GM12864 (cell line): ENCODE measurements around the gene VWA8.

Experiments
- DNase-seq: peaks from one replicate; pipeline ENCODE4 v3.0.0-alpha.2; 2011; ENCODE audit warnings: low read depth
- H3K4me3 ChIP-seq: 2 replicates; pipeline ENCODE4 v1.5.1; 2011; ENCODE audit warnings: mild to moderate bottlenecking, low read depth, low read length, control low read depth
- CTCF ChIP-seq: IDR thresholded peaks from 2 replicates; pipeline ENCODE4 v1.5.1; 2011; ENCODE audit warnings: low read depth, mild to moderate bottlenecking, moderate library complexity, low read length, control low read depth, inconsistent platforms; ENCODE audit errors: missing control alignments

VWA8 gene

DNA sequence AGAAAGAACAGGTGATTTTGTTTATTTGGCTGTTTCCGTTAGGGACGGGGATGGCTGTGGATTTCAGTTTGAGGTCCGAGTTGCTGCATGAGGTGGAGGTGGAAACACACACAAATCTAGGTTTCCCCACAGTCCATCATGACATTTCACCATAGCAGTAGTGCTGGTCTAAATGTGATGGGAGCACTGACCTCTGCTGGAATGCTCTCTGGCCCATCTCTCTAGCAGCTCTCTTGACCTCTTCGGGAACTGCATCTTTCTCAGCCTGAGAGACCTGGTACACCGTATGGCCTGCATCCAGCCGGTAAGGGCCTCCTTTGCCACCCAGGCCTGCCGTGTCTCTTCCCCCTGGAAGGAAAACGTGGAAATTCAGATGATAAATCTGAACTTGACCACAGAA is 349.5 kb downstream of the VWA8 start:
- no peak for TF ChIP-seq CTCF

GRCh38 chr13:41610404-41610803 is 350.5 kb downstream of the VWA8 start:
- no peak overlapping the region for H3K4me3 ChIP-seq
- DNase-seq, result no peak
- no peak for TF ChIP-seq CTCF

More for the DNA sequence above, 349.5 kb downstream of the VWA8 start:
- H3K4me3 ChIP-seq, result no peak overlapping the region
- no peak for DNase-seq

DNA sequence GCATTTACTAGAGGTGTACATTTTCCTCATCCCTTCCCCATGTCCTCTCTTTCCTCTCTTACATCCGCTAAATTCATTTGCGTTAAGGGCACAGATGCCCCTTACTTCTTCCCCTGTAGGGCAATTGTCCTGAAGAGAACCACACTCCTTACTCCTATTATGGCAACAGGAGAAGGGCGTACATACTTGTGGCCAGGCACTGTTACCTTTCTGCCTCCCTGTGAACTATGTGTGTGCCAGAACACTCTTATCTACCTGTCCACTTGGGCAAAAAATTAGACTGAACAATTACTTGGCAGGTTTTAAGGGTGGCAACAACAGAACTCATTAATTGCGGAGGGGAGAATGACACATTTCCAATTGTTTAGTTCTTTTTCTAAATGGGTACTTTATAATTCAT is 351.1 kb downstream of the VWA8 start:
- TF ChIP-seq CTCF, result no peak
- no peak overlapping the region for H3K4me3 ChIP-seq
- no peak for DNase-seq

DNA sequence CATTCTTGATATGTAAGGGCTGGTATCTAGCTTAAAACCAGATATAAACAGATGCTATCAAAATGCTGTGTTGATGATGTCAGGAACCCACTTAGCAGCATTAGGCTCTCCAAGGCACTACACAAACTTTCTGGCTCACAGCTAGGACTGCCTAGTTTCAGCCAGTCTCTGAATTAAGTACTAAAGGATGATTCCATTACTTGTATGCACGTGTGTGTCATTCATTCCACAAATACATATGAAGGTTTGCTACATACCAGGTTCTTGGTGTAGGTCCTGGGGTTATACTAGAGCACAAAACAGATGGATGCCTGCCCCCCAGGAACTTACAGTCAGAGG is 352.1 kb downstream of the VWA8 start:
- no peak overlapping the region for H3K4me3 ChIP-seq
- DNase-seq, result no peak
- TF ChIP-seq CTCF, result no peak

GRCh38 chr13:41608111-41608838 is 352.6 kb downstream of the VWA8 start:
- no peak overlapping the region for H3K4me3 ChIP-seq
- no peak for DNase-seq
- no peak for TF ChIP-seq CTCF

- TF ChIP-seq CTCF, result no peak
- DNase-seq, result no peak
- H3K4me3 ChIP-seq, result no peak overlapping the region
Observed at GRCh38 chr13:41606646-41607045, 354.3 kb downstream of the VWA8 start.

- DNase-seq, result no peak
- TF ChIP-seq CTCF, result no peak
- no peak overlapping the region for H3K4me3 ChIP-seq
Observed at GRCh38 chr13:41605319-41606285, 355.3 kb downstream of the VWA8 start.
